HG03280 (cell line): Measurements from ENCODE around the gene GNPDA2.
"Not testable (repeated sequence)": the region's sequence is repeated elsewhere in the genome, so short reads cannot be mapped to it uniquely, and the experiment has no call there.

Experiments
- ATAC-seq: cut with Tn5 transposase; IDR thresholded peaks from one replicate; pipeline ENCODE4 v1.9.1; 2021; ENCODE audit warnings: mild to moderate bottlenecking, moderate library complexity; ENCODE audit not compliant: unreplicated experiment

Gene GNPDA2

DNA sequence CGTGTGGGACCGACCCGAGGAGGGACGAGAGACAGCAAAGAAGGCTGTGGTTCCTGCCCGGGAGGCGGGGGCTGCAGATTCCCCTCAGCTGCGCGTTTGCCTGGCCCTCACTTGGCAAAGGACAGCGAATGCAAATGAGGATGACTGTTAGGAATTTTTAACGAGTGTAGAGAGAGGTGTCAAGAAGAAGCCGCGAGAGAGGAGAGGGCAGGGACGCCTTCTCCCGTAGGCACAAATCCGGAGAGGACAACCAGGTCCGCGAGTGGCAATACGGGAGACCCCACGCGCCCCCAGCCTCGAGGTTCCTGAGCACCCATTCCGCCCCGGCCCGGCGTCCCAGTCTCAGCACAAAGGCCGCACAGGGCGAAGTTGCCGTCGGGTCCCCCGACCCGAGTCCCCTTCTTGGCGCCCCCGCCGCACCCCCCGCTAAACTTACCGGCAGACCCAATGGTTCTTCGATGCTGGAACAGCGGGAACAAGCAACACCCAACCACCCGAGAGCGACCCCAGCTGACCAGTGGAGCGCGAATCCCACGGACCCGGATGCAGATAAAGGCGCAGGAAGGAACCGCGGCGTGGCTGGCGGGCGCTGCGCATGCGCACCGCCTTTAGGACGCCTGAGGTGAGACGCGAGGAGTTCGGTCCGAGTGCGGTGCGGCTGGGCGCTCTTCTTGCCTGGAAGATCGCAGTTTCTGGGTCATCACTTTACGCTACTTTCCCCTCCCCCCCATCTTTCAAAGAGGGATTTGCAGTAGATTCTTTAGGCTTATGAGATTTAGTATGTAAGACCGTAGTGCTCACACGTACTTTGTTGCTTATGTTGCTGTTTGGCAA lies at the start of gene GNPDA2:
GNPDA2 (minus strand) TSS at position 519 of the 834 bp plus-strand sequence. CDS start 4,349 bp downstream, outside the sequence.
- peak; percentile 94 for ATAC-seq

DNA sequence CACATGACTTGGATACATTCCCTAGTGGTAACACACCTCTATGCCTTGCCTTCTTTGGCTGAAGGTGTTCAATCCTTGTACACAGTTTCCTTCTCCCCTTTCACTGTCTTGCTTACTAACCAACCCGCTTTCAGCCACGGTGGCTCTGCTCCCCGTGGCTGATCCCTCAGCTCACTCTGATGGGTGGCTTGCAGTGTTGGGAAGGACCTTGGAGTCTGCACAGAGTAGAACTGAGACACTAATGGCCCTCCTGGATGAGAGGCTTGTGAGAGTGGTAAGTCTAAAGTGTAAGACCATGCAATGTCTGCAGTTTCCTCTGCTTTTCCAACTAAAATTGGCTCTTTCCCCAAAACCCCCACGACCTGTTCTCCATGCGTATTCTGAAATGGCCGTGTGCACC lies 46.0 kb upstream of the GNPDA2 start:
- no peak for ATAC-seq

DNA sequence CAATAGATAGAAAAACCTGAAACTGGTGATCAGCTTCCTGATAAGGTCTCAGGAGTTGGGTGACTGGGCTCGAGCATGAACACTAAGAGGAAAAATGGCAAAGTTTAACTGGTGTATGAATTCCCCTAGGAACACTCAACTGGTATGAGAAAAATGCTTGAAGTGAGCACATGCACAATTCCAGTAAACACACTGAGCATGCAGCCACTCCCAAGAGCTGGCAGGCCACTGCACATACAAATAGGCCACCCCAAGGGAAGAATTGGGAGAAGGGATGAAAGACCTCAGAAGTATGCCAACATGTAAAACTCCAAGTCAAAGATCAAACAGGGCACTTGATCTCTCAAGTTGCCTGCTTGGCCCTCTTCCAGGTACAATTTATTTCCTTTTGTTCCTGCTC lies 45.4 kb upstream of the GNPDA2 start:
- ATAC-seq = no peak

DNA sequence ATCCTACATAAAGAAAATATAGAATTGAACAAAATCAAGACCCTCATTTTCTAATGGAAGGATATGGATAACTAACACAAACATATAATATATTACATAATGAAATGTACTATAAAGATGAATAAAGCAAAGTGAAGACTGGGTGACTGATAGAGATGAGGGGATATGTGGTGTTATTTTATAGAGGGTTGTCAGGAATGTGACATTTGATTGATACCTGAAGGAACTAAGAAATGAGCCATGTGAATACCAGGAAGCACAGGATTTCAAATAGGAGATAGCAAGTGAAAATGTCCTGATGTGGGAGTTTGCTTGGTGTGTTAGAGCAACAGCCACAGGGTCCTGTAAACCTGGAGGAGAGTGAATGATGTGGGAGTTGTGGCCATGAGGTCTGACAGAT lies 40.1 kb upstream of the GNPDA2 start:
- no peak for ATAC-seq

DNA sequence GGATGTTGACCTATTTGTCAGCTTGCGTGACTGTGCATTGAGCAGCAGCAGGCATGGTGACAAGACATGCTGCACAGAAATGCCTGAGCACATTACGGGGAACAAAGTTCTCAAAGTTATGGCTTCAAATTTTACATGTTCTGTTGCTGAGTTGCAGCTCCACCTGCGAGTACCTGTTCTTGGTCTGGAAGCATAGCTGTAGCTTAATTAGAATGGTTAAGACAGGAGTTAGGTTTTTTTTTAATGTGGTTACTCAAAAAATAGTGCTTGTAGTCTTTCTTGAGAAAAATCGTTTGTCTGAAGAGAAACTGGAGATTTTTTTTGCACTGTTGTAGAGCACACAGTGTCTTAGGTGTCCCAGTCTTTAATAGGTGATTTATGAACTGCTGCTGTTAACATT lies 38.8 kb upstream of the GNPDA2 start:
- ATAC-seq = no peak

DNA sequence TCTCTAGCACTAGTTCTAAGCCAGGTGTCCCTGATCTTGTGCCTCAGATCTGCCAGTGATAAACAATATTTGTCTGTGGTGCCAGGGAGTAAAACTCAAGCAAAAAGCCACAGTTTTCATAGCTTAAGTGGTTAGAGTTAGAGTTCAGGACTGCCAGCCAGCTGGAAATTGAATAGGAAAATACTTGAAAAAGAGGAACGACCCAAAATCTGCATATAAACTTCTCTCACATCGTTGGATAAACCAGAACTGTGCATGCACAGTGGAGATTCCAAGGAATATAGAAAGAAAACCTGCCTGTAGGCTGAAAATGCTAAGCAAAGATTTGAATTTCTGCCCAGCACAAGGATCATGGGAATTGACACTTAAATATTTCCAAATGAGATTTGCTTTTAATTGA lies 35.0 kb upstream of the GNPDA2 start:
- no peak for ATAC-seq

DNA sequence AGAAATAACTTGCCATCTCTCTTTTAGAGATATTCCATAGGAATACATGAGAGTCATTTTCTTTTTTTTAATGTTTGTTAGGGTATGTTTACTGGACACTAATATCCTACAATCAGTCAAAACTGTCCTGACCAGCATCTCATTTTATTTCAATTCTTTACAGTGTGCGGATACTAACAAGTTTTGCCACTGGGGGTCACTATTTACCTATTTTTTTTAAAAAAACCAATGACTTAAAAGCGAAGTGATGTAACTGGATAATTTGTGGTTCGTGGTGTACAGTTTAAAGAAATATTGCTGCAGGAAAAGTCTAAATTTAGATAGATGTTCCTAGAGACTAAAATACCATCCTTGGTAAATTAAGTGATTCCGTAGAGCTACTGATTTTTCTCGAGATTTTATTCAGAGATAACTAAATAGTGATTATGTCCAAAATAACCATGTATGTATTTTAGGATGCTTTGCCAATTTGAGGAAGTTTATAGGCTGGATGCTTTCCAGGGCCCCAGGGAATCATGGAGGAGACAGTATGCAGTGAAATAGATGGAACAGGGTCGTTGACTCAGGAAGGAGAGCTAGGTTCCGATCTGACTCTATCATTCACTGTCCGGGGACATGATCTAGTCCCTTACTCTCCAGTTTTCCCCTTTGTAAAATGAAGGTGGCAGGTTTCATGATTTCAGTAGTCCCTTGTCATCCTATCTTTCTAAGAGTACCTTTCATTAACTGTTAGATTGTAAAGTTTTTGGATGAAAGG lies 34.0 kb upstream of the GNPDA2 start:
- peak; percentile 79 for ATAC-seq

DNA sequence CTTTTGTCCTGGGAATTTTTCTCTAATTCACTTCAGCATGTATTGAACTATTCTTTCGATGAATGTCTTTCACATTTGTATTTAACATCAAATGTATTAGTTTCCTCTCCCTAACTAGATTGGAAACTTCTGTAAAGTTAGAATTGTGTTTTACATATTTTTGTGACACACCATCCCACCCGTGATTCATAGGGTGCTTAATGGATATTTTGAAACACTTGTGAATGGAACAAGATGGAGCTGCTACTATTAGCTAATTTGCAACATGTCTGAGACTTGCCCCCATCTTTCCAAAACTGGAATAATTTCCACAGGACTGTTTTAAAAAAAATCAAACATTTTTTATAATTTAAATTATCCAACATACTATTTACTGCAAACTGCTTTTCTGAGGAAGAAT lies 30.2 kb upstream of the GNPDA2 start:
- no peak for ATAC-seq

DNA sequence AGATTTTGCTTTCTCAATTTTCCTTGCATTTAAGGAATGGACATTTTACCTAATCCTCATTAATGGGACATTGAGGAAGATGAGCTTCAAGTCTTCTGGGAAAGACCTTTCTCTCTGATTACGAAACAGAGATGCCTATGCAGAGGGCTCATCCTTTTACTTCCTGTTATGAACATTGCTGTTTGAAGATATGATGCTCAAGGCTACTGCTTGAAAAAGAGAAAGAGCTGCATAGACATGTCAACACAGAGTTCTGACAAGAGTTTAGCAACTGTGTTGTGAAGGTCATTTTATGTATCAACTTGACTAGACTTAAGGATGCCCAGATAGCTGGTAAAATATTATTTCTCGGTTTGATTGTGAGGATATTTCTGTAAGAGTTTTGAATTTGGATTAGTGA lies 13.8 kb upstream of the GNPDA2 start:
- no peak for ATAC-seq

DNA sequence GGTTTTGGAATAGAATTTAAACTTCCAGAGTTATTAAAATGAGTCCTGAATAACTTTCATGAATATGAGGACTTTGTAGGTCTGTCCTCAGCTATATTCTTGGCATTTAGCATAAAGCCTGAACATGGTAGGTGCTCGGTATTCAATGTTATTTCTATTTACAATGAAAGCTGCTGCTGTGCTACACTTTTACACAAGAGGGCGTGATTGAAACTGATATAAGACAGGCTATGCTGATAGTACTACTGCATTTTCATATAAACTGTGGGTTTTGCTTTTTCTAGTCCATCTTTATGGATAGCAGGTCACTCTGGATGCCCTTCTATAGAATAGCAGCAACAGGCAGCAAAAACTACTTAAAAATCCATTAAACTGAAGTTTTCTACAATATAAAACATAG lies 12.3 kb upstream of the GNPDA2 start:
- ATAC-seq = peak; percentile 73

DNA sequence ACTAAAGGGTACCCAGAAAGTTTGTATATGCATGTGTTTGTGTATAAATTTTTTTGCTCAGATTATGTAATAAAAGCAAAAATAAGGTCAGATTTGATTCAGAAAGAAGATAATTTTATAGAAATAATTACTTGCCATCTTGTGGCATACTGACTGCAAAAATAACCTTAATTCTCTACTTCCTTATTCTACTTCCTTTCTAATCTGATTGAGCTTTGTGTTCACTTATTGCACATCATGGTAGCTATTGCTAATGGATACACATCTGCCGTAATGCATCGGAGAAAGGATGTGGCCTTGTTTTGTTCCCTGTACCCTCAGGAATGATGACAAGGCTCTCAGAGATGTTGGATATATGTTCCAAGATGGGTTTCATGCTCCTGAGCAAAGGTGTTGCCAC lies 10.5 kb upstream of the GNPDA2 start:
- ATAC-seq = no peak

DNA sequence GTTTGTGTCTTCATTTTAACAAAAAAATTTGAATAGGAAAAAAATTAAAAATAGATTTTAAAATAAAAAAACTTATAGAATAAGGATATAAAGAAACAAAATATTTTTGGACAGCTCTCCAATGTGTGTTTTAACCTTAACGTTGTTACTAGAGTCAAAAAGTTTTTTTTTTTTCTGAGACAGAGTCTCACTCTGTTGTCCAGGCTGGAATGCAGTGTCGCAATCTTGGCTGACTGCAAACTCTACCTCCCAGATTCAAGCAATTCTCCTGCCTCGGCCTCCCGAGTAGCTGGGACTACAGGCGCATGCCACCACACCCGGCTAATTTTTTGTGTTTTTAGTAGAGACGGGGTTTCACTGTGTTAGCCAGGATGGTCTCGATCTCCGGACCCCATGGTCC lies 2.3 kb upstream of the GNPDA2 start:
- ATAC-seq = not testable (repeated sequence)

DNA sequence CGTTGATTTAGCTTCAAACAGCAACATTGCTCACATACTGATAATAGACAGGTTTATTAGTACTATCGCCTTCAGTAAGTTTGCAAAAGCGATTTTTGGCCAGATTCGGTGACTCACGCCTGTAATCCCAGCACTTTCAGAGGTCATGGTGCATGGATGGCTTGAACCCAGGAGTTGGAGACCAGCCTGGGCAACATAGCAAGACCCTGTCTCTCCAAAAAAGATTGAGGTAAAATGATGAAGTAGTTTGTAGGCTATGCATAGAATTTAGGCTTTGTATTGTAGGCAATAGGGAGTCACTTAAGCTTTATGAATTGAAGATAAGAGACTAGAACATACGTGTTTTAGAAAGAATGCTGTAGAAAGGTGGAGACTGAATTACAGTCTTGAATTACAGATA lies 1.1 kb upstream of the GNPDA2 start:
- no peak for ATAC-seq

DNA sequence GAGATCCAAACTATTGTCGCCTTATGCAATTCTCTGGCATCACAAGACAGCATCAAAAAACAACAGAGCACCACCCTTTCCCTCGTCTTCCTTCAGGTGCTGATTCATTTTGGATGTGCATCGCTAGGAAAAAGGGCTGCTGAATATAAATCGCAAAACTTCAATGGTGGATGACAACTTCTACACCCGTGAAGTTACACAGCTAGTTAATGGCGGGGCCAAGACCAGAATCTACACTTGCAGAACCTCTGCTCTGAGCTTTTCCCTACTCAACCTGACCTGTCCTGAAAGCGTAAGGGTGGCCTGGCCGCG lies 674 bp downstream of the GNPDA2 start:
- peak; percentile 42 for ATAC-seq

DNA sequence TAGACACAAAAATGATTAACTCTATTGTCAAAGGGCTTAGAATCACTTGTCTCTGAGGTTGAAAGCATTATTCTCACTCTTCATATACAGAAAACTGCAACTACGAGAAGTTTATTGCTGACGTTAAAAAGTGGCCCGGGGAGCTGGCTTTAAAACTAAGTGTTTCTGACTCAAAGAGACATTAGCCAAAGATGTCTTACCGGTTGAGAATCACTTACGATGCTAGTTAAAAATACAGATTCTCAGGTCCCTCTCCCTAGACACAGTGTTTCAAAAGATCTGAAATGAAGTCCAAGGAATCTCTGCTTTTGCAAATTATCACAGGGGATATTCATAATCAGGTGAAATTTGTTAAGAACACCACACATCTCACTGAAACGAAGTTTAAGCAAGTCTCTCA lies 1.2 kb downstream of the GNPDA2 start:
- no peak for ATAC-seq

DNA sequence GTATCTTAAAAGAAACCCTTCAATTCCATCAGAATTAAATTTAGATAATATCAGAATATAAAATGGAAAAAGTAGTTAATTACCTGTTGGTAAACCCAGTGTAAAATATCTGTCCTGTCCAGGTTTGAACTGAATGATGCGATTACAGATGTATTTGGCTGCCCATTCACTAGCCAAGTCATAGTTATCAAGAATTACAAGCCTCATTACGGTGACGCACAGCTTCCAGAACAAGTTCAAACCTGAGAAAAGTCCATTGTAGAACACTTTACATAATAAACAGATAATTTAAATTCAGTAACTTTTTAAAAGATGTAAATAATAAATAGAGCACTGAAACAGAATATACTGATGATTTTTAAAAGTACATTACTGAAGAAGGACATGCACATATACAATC lies 4.4 kb downstream of the GNPDA2 start:
- no peak for ATAC-seq

DNA sequence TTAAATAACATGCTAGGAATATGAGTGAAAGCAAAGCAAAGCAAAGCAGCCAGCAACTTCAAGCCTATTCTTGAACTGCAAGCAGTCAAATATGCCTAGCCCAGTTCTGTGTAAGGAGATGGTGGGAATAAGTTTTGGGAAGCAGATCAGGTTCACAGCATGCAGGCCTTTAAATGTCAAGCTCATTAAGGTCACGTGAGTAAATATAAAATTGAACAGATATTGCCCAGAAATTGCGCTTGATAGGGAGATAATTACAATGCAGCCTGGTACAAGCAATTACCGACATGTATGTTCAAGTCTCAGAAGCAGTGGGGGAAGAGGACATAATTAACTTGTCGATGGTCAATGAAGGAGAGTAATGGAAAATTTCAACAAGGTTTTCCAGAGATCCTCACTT lies 6.0 kb downstream of the GNPDA2 start:
- ATAC-seq = no peak

DNA sequence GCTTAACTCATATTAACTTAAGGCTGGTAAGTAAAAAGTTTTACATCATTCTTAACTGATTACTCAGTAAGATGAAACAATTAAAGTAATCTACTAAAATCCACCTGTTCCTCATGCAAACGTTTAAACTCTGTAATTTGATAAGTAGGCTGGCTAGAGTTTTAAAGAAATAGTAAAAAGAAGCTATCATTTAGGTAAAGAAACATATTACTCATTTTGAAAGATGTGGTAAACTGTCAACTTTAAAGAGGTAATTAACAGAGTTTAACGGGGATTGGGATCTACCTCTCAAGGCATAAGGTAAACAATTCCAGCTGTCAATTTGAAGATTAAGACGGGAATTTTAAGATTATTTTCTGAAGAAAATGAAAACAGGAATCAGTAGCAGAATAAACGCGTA lies 9.8 kb downstream of the GNPDA2 start:
- ATAC-seq = no peak

DNA sequence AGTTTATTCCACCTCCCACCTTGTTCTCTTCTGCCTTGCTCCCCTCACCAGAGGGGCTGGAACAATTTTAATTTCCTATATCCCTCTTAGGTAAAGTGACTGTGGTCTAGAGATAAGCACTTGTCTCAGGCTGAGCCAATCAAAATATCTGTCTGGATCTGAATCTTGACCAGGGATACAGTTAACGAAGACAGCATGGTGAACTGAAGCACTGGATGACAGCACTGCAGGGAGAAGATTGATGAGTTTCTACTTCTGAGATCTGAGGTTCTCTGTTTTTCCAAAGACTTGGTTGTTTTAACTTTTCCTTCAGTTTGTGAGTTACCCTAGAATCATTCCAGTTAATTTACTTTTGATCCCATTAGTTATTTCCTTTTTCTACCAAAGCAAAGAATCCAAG lies 13.2 kb downstream of the GNPDA2 start:
- no peak for ATAC-seq

DNA sequence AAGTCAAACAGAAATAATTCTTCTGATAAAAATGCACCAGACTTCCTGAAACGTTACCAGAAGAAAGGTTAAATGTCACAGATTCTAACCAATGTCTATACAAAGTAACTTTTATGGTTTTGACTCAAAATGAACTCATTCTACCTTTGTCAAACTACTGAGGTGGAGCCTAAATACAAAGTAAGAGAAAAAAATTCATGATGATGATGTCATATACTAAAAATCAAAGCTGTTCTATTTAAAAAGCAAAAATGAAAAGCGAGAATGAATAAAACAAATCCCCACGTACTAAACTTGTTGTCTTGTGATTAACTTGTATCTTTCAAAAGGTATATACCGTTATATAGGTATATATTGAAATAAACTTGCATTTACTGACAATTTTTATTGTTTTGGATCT lies 21.7 kb downstream of the GNPDA2 start:
- ATAC-seq = no peak

DNA sequence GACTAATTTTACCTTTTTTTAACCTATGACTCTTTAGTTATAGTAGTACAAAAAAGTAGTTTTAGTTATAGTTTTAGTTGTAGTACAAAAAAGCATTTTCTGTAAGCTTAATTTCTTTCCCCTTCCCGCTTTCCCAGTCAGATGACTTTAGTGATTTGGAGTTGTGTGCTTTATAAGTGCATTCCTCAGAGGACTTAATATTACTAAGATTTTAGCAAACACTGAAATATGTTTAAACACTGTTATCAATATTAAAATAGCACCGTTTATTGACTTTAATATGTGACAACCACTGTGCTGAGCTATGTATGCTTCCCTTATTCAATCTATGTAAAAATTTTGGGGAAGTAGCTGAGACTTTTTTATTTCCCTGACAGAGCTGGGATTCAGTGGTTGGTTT lies 25.3 kb downstream of the GNPDA2 start:
- ATAC-seq = no peak

DNA sequence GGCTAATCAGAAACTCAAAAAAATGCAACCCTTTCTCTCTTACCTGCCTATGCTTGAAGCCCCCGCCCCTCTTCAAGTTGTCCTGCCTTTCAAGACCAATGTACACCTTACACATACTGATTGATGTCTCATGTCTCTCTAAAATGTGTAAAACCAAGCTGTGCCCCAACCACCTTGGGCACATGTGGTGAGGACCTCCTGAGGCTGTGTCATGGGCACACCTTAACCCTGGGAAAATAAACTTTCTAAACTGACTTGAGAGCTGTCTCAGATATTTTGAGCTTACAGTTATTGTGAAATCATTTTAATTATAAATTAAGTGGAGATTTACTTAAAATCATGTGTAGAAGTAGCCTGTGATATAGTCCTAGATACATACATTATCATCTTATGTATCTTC lies 25.9 kb downstream of the GNPDA2 start:
- ATAC-seq = no peak

DNA sequence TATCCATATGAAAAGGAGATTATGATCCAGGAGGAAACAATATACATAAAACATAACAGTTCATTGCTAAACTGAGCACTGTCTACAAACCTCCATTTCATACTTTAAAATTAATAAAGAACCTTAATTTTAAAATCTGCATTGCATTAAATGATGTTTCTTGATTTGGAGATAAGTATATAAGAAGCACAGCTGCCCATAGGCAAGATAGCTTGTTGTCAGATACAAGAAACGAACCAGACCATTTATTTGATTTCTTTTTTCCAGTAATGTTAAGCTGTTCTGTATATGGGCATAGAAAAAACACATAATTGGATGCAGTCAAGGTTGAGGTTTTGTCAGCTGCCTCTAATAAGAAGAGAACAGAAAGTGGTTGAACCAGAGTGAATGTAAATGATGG lies 41.7 kb downstream of the GNPDA2 start:
- no peak for ATAC-seq
